Keratinocyte (primary cell): ENCODE results near the gene THAP2. TPM values are rescaled to one million over a fixed set of nuclear protein-coding genes. Genes with fewer than 3 reads are reported as not detected.
A peak's percentile ranks its signal among the peaks of the same experiment; 100 is the strongest.

Source experiments
- DNase-seq: peaks from one replicate; pipeline ENCODE4 v3.0.0-alpha.2; 2011; ENCODE audit warnings: low read depth, missing footprints, low spot score
- FAIRE-seq: peaks from 2 replicates; lab custom pipeline; 2011; peaks lifted over from hg19 to GRCh38; lab: Jason Lieb, UNC
- H2AFZ ChIP-seq: 2 replicates; pipeline ENCODE4 v1.6.0; 2012; ENCODE audit warnings: low read length, control low read depth, inconsistent platforms; ENCODE audit not compliant: control insufficient read depth
- H3K27ac ChIP-seq: 2 replicates; pipeline ENCODE4 v1.5.1; 2011; ENCODE audit warnings: low read length; ENCODE audit not compliant: control insufficient read depth, insufficient read depth
- H3K27me3 ChIP-seq: 3 replicates; pipeline ENCODE4 v1.6.0; 2011; ENCODE audit warnings: low read length; ENCODE audit not compliant: control insufficient read depth, insufficient read depth; ENCODE audit errors: extremely low read depth
- H3K36me3 ChIP-seq, 2 experiments: 2 replicates in 1 of 2; 3 replicates in 1 of 2; pipeline ENCODE4 v1.5.1; 2011; ENCODE audit warnings: low read length in 2 of 2, mild to moderate bottlenecking in 1 of 2; ENCODE audit not compliant: control insufficient read depth in 2 of 2, insufficient read depth in 2 of 2; ENCODE audit errors: extremely low read depth in 1 of 2
- H3K4me1 ChIP-seq: 3 replicates; pipeline ENCODE4 v1.5.1; 2011; ENCODE audit warnings: low read length; ENCODE audit not compliant: control insufficient read depth, insufficient read depth; ENCODE audit errors: extremely low read depth
- H3K4me2 ChIP-seq: 3 replicates; pipeline ENCODE4 v1.6.0; 2011; ENCODE audit warnings: low read depth, low read length; ENCODE audit not compliant: control insufficient read depth, insufficient read depth; ENCODE audit errors: extremely low read depth
- H3K4me3 ChIP-seq, 3 experiments: fragments of 200-600 bp in 1 of 3; sonication (generic) in 1 of 3; 2 replicates in 2 of 3; 3 replicates in 1 of 3; pipeline ENCODE4 v1.5.1; 2011 to 2016; ENCODE audit warnings: low read length in 3 of 3, mild to moderate bottlenecking in 3 of 3, control low read depth in 2 of 3, inconsistent platforms in 1 of 3, low read depth in 1 of 3, mixed read lengths in 1 of 3, mixed run types in 1 of 3, moderate library complexity in 1 of 3; ENCODE audit not compliant: control insufficient read depth in 2 of 3, insufficient read depth in 2 of 3; ENCODE audit errors: extremely low read depth in 1 of 3
- H3K79me2 ChIP-seq: 2 replicates; pipeline ENCODE4 v1.6.0; 2012; ENCODE audit warnings: low read length; ENCODE audit not compliant: control insufficient read depth, insufficient read depth
- H3K9ac ChIP-seq: 3 replicates; pipeline ENCODE4 v1.6.0; 2011; ENCODE audit warnings: low read length; ENCODE audit not compliant: control insufficient read depth, insufficient read depth; ENCODE audit errors: extremely low read depth
- H3K9me1 ChIP-seq: 3 replicates; pipeline ENCODE4 v1.6.0; 2011; ENCODE audit warnings: low read length; ENCODE audit not compliant: control insufficient read depth, insufficient read depth; ENCODE audit errors: extremely low read depth
- H3K9me3 ChIP-seq: 2 replicates; pipeline ENCODE4 v1.5.1; 2012; ENCODE audit warnings: low read depth, low read length; ENCODE audit not compliant: control insufficient read depth
- H4K20me1 ChIP-seq: 3 replicates; pipeline ENCODE4 v1.6.0; 2011; ENCODE audit warnings: low read length; ENCODE audit not compliant: control insufficient read depth, insufficient read depth; ENCODE audit errors: extremely low read depth
- EZH2 ChIP-seq: IDR thresholded peaks from one replicate; pipeline ENCODE4 v1.6.1; 2012; ENCODE audit warnings: inconsistent platforms, mild to moderate bottlenecking, low read length, moderate library complexity
- dilution Hi-C: fragments of 300-500 bp; cut with MboI; formaldehyde crosslinking; loops from one replicate; pipeline ENCODE4 v1.7.0; 2020; ENCODE audit warnings: low sequenced_read_pairs; ENCODE audit not compliant: extremely low pct_ligation_motif_present
- polyA plus RNA-seq, 5 experiments: library from polyadenylated mRNA; depleted of rRNA in 3 of 5; stranded (reverse) in 3 of 5; stranded (forward) in 1 of 5; unstranded in 1 of 5; fragments of >200 nt; gene quantifications; 1 replicate in 1 of 5; 2 replicates in 3 of 5; 3 replicates in 1 of 5; pipeline versions ENCODE4 v1.2.1 to v1.2.3, GENCODE V29; 2011 to 2012; ENCODE audit warnings: missing spikeins in 2 of 5, low read depth in 1 of 5, low replicate concordance in 1 of 5
- TF ChIP-seq, protein P1 (sequence below), 3 experiments: IDR thresholded peaks in 1 of 3; conservative IDR thresholded peaks in 1 of 3; optimal IDR thresholded peaks in 1 of 3; 2 replicates in 2 of 3; 3 replicates in 1 of 3; pipeline versions ENCODE3 to v1.5.1; 2011; ENCODE audit warnings: low read length in 3 of 3, mild to moderate bottlenecking in 3 of 3, moderate library complexity in 2 of 3, control low read depth in 1 of 3, inconsistent platforms in 1 of 3; ENCODE audit not compliant: insufficient read depth in 2 of 3; ENCODE audit errors: extremely low read depth in 1 of 3

The THAP2 gene
- polyA plus RNA-seq, 1 donor (not counting 4 experiments of a cell fraction or from before 2014, with no cell fraction given): 4.4 TPM

DNA sequence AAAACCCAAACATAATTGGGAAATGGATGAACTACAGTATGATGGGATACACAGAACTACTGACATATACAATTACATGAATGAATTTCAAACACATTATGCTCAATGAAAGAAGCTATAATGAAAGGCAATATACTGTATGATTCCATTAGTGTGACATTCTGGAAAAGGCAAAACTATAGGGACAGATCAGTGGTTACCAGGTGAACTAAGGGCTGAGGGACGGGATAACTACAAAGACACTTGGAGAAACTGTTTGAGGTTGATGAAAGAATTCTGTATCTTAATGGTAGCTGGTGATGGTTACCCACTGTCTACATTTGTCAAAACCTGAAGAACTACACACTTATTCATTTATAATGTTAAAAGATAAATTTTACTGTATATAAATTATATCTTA is 8.2 kb upstream of the THAP2 start:
- DNase-seq (no peak), FAIRE-seq (no peak)
- Histone ChIP-seq H3K4me2 (peak overlapping the region; percentile 17), H3K4me1 (peaks cover 2% of the 10 kb centered on the region), H3K4me3 (no peak overlapping the region), H4K20me1 (no peaks in the 10 kb centered on the region), H3K9me3 (no peaks in the 10 kb centered on the region), H3K27ac (no peak overlapping the region), H3K9ac (no peak overlapping the region), H3K27me3 (no peaks in the 10 kb centered on the region), H3K79me2 (peaks cover 92% of the 10 kb centered on the region), H3K36me3 (peaks cover 8 to 15% of the 10 kb centered on the region in 2 experiments), H3K9me1 (no peaks in the 10 kb centered on the region), H2AFZ (no peak overlapping the region)
- dilution Hi-C loops: no loop called here
- TF ChIP-seq, protein P1, sequence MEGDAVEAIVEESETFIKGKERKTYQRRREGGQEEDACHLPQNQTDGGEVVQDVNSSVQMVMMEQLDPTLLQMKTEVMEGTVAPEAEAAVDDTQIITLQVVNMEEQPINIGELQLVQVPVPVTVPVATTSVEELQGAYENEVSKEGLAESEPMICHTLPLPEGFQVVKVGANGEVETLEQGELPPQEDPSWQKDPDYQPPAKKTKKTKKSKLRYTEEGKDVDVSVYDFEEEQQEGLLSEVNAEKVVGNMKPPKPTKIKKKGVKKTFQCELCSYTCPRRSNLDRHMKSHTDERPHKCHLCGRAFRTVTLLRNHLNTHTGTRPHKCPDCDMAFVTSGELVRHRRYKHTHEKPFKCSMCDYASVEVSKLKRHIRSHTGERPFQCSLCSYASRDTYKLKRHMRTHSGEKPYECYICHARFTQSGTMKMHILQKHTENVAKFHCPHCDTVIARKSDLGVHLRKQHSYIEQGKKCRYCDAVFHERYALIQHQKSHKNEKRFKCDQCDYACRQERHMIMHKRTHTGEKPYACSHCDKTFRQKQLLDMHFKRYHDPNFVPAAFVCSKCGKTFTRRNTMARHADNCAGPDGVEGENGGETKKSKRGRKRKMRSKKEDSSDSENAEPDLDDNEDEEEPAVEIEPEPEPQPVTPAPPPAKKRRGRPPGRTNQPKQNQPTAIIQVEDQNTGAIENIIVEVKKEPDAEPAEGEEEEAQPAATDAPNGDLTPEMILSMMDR (optimal IDR thresholded peaks at IDR 0.05 in 1 of 3, IDR thresholded peaks at IDR 0.05 in 1 of 3, conservative IDR thresholded peaks at IDR 0.05 in 1 of 3; ENCODE audit: extremely low read depth in 1 of 3, insufficient read depth in 2 of 3, low read length in 3 of 3): no peak
- TF ChIP-seq EZH2: no peak

DNA sequence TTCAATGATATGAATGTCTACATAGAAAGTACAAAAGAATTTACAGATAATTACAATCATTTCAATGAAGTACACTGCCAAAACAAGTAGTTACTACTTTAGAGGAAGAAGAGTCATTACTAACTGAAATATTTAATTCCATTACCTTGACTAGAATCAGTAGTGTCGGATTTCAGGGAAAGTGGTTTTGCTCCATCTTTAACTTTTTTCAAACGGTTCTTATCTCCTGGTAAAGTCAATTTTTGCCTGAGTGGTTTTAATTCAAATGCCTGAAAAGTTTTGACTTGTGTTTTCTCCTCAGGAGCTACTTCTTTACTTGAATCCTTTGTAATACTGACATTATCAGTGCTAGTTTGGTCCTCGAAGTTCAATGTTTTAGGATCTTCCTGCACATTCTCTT is 7.4 kb upstream of the THAP2 start:
- peaks cover 6% of the 10 kb centered on the region for H3K4me1 ChIP-seq
- peaks cover 4% of the 10 kb centered on the region for H4K20me1 ChIP-seq
- TF ChIP-seq EZH2: no peak
- TF ChIP-seq, protein P1 (optimal IDR thresholded peaks at IDR 0.05 in 1 of 3, IDR thresholded peaks at IDR 0.05 in 1 of 3, conservative IDR thresholded peaks at IDR 0.05 in 1 of 3; ENCODE audit: extremely low read depth in 1 of 3, insufficient read depth in 2 of 3, low read length in 3 of 3): no peak
- peak overlapping the region; percentile 18 for H3K4me2 ChIP-seq
- H3K36me3 ChIP-seq: peaks cover 8 to 11% of the 10 kb centered on the region in 2 experiments
- DNase-seq (no peak), FAIRE-seq (no peak)
- H3K4me3 ChIP-seq: no peak overlapping the region
- dilution Hi-C loops: no loop called here
- no peaks in the 10 kb centered on the region for H3K9me1 ChIP-seq
- no peak overlapping the region for H3K27ac ChIP-seq
- H3K9ac ChIP-seq: no peak overlapping the region
- no peak overlapping the region for H2AFZ ChIP-seq
- no peaks in the 10 kb centered on the region for H3K9me3 ChIP-seq
- H3K79me2 ChIP-seq: peaks cover 91% of the 10 kb centered on the region
- H3K27me3 ChIP-seq: no peaks in the 10 kb centered on the region
